Measurements from ENCODE around the gene NBEAL2. TPM values are rescaled to one million over a fixed set of nuclear protein-coding genes. Genes with fewer than 3 reads are reported as not detected.

Gene NBEAL2
- total and polyA plus RNA-seq, 4 donors: 10.2 to 22.1 (median 16.4) TPM

- DNase-seq (ENCODE audit: low read depth in 4 of 6, low spot score in 6 of 6): no peak
- H3K27me3 ChIP-seq (ENCODE audit: control insufficient read depth, insufficient read depth, low read length): no peaks in the 10 kb centered on the region
- 84% methylated on average over 6 of the region's 6 CpGs for WGBS (ENCODE audit: insufficient coverage)
- peaks cover 5% of the 10 kb centered on the region for H3K36me3 ChIP-seq (ENCODE audit: control insufficient read depth, insufficient read depth, low read length)
- peaks cover 35% of the 10 kb centered on the region for H3K4me1 ChIP-seq (ENCODE audit: control insufficient read depth, insufficient read depth, low read length)
- H3K9me3 ChIP-seq (ENCODE audit: control insufficient read depth, insufficient read depth, low read length): no peaks in the 10 kb centered on the region
- no peak overlapping the region for H3K4me3 ChIP-seq (ENCODE audit: low read depth, low read length)
- H3K27ac ChIP-seq (ENCODE audit: low read depth, low read length): no peak overlapping the region
Measured at GRCh38 chr3:46971151-46971550, 8.3 kb upstream of the NBEAL2 start.

DNA sequence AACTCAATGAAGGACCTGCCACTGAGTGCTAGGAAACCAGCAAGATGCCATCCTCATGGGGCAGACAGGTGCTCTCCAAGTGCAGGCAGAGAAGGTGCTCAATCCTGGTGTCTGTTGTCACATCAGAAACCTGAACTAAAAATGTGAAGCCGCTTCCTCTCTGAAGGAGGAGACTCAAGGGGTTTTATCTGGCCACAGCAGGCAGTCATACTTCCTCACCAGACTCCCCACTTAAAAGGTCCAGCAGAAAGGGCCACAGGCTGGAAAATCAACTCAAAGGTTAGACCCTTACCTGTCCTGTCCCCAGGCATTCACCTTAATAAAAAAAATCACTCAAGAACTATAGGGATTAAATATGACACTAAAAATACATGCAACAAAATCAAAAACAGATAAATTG is 7.7 kb upstream of the NBEAL2 start:
- peaks cover 35% of the 10 kb centered on the region for H3K4me1 ChIP-seq (ENCODE audit: control insufficient read depth, insufficient read depth, low read length)
- no peaks in the 10 kb centered on the region for H3K9me3 ChIP-seq (ENCODE audit: control insufficient read depth, insufficient read depth, low read length)
- H3K27me3 ChIP-seq (ENCODE audit: control insufficient read depth, insufficient read depth, low read length): no peaks in the 10 kb centered on the region
- WGBS (ENCODE audit: insufficient coverage): 100% methylated on average over 1 of the region's 1 CpG
- DNase-seq (ENCODE audit: low read depth in 4 of 6, low spot score in 6 of 6): no peak
- H3K27ac ChIP-seq (ENCODE audit: low read depth, low read length): no peak overlapping the region
- H3K36me3 ChIP-seq (ENCODE audit: control insufficient read depth, insufficient read depth, low read length): peaks cover under 1% of the 10 kb centered on the region
- H3K4me3 ChIP-seq (ENCODE audit: low read depth, low read length): no peak overlapping the region

GRCh38 chr3:46972396-46972795 is 7.1 kb upstream of the NBEAL2 start:
- H3K4me1 ChIP-seq (ENCODE audit: control insufficient read depth, insufficient read depth, low read length): peaks cover 40% of the 10 kb centered on the region
- no CpG with 5 or more reads among the region's 2 CpGs for WGBS (ENCODE audit: insufficient coverage)
- H3K4me3 ChIP-seq (ENCODE audit: low read depth, low read length): no peak overlapping the region
- no peaks in the 10 kb centered on the region for H3K27me3 ChIP-seq (ENCODE audit: control insufficient read depth, insufficient read depth, low read length)
- H3K36me3 ChIP-seq (ENCODE audit: control insufficient read depth, insufficient read depth, low read length): no peaks in the 10 kb centered on the region
- DNase-seq (ENCODE audit: low read depth in 4 of 6, low spot score in 6 of 6): no peak
- no peaks in the 10 kb centered on the region for H3K9me3 ChIP-seq (ENCODE audit: control insufficient read depth, insufficient read depth, low read length)
- H3K27ac ChIP-seq (ENCODE audit: low read depth, low read length): no peak overlapping the region

- Histone ChIP-seq H3K27ac (ENCODE audit: low read depth, low read length) (no peak overlapping the region), H3K27me3 (ENCODE audit: control insufficient read depth, insufficient read depth, low read length) (no peaks in the 10 kb centered on the region), H3K36me3 (ENCODE audit: control insufficient read depth, insufficient read depth, low read length) (no peaks in the 10 kb centered on the region), H3K4me1 (ENCODE audit: control insufficient read depth, insufficient read depth, low read length) (peaks cover 38% of the 10 kb centered on the region), H3K4me3 (ENCODE audit: low read depth, low read length) (no peak overlapping the region), H3K9me3 (ENCODE audit: control insufficient read depth, insufficient read depth, low read length) (no peaks in the 10 kb centered on the region)
- WGBS (ENCODE audit: insufficient coverage): 94% methylated on average over 6 of the region's 9 CpGs
- no peak for DNase-seq (ENCODE audit: low read depth in 4 of 6, low spot score in 6 of 6)
Measured at GRCh38 chr3:46974421-46975171, 4.9 kb upstream of the NBEAL2 start.

- Histone ChIP-seq H3K9me3 (ENCODE audit: control insufficient read depth, insufficient read depth, low read length) (no peaks in the 10 kb centered on the region), H3K36me3 (ENCODE audit: control insufficient read depth, insufficient read depth, low read length) (no peaks in the 10 kb centered on the region), H3K27me3 (ENCODE audit: control insufficient read depth, insufficient read depth, low read length) (no peaks in the 10 kb centered on the region), H3K4me1 (ENCODE audit: control insufficient read depth, insufficient read depth, low read length) (peaks cover 34% of the 10 kb centered on the region), H3K27ac (ENCODE audit: low read depth, low read length) (peak within 1 kb of the TSS; percentile 97), H3K4me3 (ENCODE audit: low read depth, low read length) (peak within 1 kb of the TSS; percentile 97)
- peak; percentile 98 to 100 (median 98) for DNase-seq (ENCODE audit: low read depth in 4 of 6, low spot score in 6 of 6)
- WGBS (ENCODE audit: insufficient coverage): 0% methylated on average over 48 of the region's 64 CpGs
Measured at GRCh38 chr3:46976326-46977190, 2.9 kb upstream of the NBEAL2 start, which contains the start of gene CCDC12. Gene CCDC12, minus strand, starts transcription at chr3:46976745. Its CDS starts 13 bp downstream, at chr3:46976732.

DNA sequence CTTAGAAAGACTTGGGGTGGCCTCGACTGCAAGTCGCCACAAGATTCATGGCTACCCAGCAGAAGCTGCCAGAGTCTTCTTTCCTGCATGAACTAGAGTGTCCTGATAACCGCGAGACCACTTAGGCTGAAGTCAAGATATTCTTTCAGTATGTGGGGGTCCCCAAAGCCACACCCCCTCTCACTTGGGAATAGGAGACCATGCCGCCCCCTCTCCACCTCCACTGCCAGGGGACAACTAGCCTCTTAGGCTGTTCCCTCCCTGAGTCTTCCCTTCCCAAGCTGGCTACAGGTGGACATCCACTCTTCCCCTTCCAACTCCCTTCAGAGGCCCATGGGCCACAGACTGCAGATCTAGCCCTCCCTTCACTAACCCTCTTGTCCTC is 1.7 kb upstream of the NBEAL2 start:
- no peaks in the 10 kb centered on the region for H3K36me3 ChIP-seq (ENCODE audit: control insufficient read depth, insufficient read depth, low read length)
- WGBS (ENCODE audit: insufficient coverage): 94% methylated on average over 3 of the region's 5 CpGs
- H3K4me3 ChIP-seq (ENCODE audit: low read depth, low read length): no peak overlapping the region
- H3K4me1 ChIP-seq (ENCODE audit: control insufficient read depth, insufficient read depth, low read length): peaks cover 38% of the 10 kb centered on the region
- no peak for DNase-seq (ENCODE audit: low read depth in 4 of 6, low spot score in 6 of 6)
- H3K27ac ChIP-seq (ENCODE audit: low read depth, low read length): no peak overlapping the region
- H3K27me3 ChIP-seq (ENCODE audit: control insufficient read depth, insufficient read depth, low read length): no peaks in the 10 kb centered on the region
- no peaks in the 10 kb centered on the region for H3K9me3 ChIP-seq (ENCODE audit: control insufficient read depth, insufficient read depth, low read length)

DNA sequence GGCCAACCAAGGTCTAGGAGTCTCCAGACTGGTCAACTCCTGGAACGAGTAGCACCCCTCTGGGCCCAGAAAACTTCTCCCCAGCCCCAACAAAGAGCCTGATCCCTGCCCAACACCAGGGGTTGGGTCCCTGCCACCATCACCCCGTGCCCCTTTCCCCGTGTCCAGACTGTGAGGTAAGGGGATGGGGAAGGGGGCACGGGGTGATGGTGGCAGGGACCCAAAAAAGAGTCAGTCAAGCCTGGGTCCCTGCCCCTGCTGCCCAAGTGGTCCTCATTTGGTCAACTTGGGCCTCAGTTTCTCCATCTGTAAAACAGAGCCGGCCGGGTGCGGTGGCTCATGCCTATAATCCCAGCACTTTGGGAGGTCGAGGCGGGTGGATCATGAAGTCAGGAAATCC is 1.1 kb upstream of the NBEAL2 start:
- Histone ChIP-seq H3K9me3 (ENCODE audit: control insufficient read depth, insufficient read depth, low read length) (no peaks in the 10 kb centered on the region), H3K36me3 (ENCODE audit: control insufficient read depth, insufficient read depth, low read length) (no peaks in the 10 kb centered on the region), H3K4me3 (ENCODE audit: low read depth, low read length) (no peak overlapping the region), H3K4me1 (ENCODE audit: control insufficient read depth, insufficient read depth, low read length) (peaks cover 38% of the 10 kb centered on the region), H3K27me3 (ENCODE audit: control insufficient read depth, insufficient read depth, low read length) (no peaks in the 10 kb centered on the region), H3K27ac (ENCODE audit: low read depth, low read length) (no peak overlapping the region)
- 92% methylated on average over 9 of the region's 9 CpGs for WGBS (ENCODE audit: insufficient coverage)
- DNase-seq (ENCODE audit: low read depth in 4 of 6, low spot score in 6 of 6): no peak

DNA sequence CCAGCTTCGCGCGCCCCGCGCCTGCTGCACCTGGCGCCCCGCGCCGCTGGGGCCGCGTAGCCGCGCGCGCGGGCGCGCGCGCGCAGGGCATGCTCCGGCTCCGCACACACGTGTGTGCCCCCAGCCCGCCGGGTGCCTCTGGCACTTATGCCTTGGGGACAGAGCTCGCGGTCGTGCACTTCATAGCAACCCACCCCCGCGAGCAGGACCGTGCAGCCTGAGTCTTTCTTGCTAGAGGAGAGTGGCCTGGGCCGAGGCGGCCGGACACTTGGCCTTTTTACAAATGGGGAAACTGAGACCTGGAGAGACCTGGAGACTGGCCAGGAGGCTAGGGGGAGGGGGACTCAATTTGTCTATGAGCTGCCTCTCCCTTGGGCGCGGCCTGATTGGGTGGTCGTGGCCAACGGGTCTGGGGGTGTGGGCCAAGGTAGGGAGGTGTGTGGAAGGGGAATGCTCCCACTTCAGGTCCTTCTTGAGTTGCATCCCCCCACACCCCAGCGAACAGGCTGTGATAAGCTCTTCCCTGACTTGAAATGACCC is 562 bp downstream of the NBEAL2 start:
- Histone ChIP-seq H3K4me3 (ENCODE audit: low read depth, low read length) (peak overlapping the region; percentile 47), H3K27ac (ENCODE audit: low read depth, low read length) (no peak overlapping the region), H3K9me3 (ENCODE audit: control insufficient read depth, insufficient read depth, low read length) (no peaks in the 10 kb centered on the region), H3K27me3 (ENCODE audit: control insufficient read depth, insufficient read depth, low read length) (no peaks in the 10 kb centered on the region), H3K36me3 (ENCODE audit: control insufficient read depth, insufficient read depth, low read length) (no peaks in the 10 kb centered on the region), H3K4me1 (ENCODE audit: control insufficient read depth, insufficient read depth, low read length) (peaks cover 36% of the 10 kb centered on the region)
- DNase-seq (ENCODE audit: low read depth in 4 of 6, low spot score in 6 of 6): peak in 1 of 6 donors; percentile 26
- under 1% methylated on average over 34 of the region's 40 CpGs for WGBS (ENCODE audit: insufficient coverage)

DNA sequence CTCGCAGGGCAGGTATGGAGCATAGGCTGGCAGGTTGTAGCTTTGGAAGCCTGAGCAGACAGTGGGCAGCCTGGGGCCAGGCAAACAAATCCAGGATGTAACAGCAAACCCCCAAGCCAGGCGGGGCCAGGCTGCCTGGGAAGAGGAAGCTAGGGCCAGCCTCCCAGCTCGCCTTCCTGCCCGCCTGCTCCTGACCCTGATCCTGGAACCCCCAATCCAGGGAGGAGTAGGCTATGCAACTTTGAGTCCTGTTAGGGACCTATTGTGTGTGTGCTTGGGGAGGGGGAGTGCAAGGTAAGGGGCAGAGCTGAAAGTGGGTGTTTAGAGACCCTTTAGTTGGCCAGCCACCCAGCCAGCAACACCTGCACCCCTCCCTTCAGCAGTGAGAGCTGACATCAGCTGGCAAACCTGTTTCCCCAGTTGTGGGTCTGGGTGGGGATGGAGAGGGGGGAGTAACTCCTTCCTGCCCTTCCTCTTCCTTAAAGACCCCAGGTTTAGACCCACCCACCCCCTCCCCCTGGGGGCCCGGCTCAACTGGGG is 2.5 kb downstream of the NBEAL2 start:
- Histone ChIP-seq H3K27ac (ENCODE audit: low read depth, low read length) (no peak overlapping the region), H3K27me3 (ENCODE audit: control insufficient read depth, insufficient read depth, low read length) (no peaks in the 10 kb centered on the region), H3K4me1 (ENCODE audit: control insufficient read depth, insufficient read depth, low read length) (peaks cover 25% of the 10 kb centered on the region), H3K9me3 (ENCODE audit: control insufficient read depth, insufficient read depth, low read length) (no peaks in the 10 kb centered on the region), H3K36me3 (ENCODE audit: control insufficient read depth, insufficient read depth, low read length) (no peaks in the 10 kb centered on the region), H3K4me3 (ENCODE audit: low read depth, low read length) (no peak overlapping the region)
- WGBS (ENCODE audit: insufficient coverage): 48% methylated on average over 5 of the region's 5 CpGs
- DNase-seq (ENCODE audit: low read depth in 4 of 6, low spot score in 6 of 6): no peak

Data from spinal cord (tissue), 10 donors.